ENCODE results near the gene VPS52.

Gene VPS52

GRCh38 chr6:33294086-33294823 is 22.6 kb upstream of the VPS52 start:
- no peak for DNase-seq (ENCODE audit: low spot score)
- H3K4me3 ChIP-seq, result no peak overlapping the region
- no peak overlapping the region for H3K27ac ChIP-seq
- TF ChIP-seq, protein P1, sequence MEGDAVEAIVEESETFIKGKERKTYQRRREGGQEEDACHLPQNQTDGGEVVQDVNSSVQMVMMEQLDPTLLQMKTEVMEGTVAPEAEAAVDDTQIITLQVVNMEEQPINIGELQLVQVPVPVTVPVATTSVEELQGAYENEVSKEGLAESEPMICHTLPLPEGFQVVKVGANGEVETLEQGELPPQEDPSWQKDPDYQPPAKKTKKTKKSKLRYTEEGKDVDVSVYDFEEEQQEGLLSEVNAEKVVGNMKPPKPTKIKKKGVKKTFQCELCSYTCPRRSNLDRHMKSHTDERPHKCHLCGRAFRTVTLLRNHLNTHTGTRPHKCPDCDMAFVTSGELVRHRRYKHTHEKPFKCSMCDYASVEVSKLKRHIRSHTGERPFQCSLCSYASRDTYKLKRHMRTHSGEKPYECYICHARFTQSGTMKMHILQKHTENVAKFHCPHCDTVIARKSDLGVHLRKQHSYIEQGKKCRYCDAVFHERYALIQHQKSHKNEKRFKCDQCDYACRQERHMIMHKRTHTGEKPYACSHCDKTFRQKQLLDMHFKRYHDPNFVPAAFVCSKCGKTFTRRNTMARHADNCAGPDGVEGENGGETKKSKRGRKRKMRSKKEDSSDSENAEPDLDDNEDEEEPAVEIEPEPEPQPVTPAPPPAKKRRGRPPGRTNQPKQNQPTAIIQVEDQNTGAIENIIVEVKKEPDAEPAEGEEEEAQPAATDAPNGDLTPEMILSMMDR (IDR thresholded peaks at IDR 0.05), result no peak

DNA sequence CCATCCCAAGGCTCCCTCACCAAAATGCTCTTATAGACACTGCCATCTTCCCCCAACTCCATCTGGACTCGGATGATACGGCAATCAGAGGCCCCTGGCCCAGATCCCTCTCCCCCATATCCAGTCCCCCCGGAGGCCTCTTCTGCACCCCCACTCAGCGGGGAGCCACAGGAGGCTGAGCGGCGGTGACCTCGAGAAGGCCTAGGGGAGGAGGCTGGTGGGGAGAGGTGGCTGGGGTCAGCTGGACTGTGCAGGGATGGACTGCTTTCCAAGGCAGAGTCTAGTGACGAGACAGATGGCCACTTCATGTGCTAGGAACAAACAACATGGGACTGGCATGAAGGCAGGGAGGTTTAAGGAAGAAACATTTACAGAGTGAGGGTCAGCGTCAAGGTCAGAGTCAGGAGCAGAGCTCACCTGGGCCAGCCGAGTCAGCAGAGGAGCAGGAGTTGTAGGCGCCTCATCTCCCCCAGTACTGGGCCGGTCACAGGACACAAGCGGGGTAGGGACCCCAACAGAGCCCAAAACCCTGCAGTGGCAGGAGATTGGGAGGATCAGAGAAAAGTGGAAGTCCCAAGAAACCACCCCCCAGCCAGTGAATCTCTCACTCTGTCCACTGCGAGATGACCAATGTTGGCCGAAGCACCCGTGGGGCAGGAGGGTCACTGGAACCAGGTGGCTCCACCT is 21.5 kb upstream of the VPS52 start:
- TF ChIP-seq, protein P1 (IDR thresholded peaks at IDR 0.05), result no peak
- Histone ChIP-seq H3K27ac (no peak overlapping the region), H3K4me3 (no peak overlapping the region)
- DNase-seq (ENCODE audit: low spot score), result no peak

DNA sequence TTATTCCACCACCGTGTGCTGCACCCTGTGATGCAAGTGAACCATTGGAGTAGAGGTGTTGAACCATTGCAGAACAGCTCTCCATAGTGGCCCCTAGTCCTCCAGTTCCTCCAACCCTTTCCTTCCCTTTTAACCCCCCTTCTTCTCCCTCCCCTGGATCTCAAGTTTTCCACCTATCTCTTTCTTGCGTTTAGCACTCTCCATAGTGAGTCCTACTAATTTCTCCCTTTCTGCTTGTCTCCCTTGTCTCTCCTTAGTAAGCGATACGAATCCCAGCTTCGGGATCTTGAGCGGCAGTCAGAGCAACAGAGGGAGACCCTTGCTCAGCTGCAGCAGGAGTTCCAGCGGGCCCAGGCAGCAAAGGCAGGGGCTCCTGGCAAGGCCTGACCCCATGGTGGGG is 18.8 kb upstream of the VPS52 start:
- DNase-seq (ENCODE audit: low spot score), result no peak
- Histone ChIP-seq H3K27ac (no peak overlapping the region), H3K4me3 (peak overlapping the region; percentile 76)
- TF ChIP-seq, protein P1 (IDR thresholded peaks at IDR 0.05), result no peak

DNA sequence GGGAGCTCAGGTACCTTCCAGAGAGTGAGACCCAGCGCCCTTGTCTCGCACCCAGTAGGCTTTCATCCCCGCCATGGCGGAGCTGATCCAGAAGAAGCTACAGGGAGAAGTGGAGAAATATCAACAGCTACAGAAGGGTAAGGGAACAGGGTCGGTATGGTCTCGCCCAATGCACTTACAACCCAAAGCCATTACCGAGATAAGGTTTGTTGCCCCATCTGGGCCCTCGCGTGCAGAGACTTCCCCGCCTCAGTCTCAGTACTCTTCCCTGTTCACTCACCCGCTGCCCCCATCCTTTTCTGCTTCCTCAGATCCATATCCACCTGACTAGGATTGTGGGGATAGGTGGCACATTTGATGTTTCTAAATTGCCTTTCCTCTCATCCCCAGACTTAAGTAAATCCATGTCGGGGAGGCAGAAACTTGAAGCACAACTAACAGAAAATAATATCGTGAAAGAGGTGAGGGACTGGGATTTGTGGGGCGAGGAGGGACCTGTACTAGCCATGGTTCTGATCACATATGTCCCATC is 18.2 kb upstream of the VPS52 start:
- TF ChIP-seq, protein P1 (IDR thresholded peaks at IDR 0.05), result no peak
- Histone ChIP-seq H3K4me3 (peak overlapping the region; percentile 76), H3K27ac (peak overlapping the region; percentile 43 to 80)
- no peak for DNase-seq (ENCODE audit: low spot score)

DNA sequence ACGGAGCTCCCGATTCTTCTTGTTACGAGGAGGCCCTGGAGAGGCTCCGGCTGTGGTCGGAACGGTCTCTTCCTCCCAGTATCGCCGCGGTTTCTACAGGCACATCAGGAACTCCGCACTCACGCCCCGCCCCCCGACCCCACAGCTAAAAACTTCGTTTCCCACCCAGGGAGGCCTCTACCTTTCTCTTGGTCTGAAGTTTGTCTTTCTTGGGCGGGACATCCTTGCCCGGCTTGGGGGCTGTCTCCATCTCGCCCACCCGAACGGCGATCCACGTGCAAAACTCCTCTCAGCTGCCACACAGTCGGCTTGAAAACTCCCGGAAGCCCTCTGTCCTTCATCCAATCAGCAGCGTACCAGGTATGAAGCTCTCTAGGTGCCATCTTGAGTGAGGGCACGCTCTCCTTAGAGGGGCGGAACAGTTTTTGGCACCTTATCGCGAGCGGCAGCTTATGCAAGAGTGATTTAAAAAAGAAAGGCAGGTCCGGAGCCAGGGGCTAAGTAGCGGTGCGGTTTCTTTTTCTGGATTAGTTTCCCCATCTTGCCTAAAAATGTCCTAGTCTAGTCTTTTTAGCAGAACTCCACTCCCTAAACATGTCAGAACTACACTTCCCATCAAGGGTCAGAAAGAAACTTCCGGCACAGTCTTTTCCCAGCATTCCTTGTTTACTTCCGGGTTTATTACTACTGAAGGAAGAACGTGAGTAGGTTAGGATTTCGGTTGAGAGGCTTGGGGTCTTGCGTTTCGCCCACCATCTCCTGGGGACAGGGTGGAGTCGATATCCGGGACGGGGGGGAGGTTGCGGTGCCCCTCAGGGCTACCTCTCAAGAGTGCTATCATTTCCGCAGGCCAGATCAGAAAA is 17.5 kb upstream of the VPS52 start, which contains the start of the genes PFDN6 and WDR46:
PFDN6 (plus strand) TSS at position 681 of the 863 bp plus-strand sequence. CDS start 256 bp downstream, outside the sequence.
WDR46 (minus strand) TSS at position 319 of the 863 bp plus-strand sequence; CDS start at position 250, 69 bp downstream.
- Histone ChIP-seq H3K27ac (peak within 1 kb of the TSS; percentile 43 to 80), H3K4me3 (peak within 1 kb of the TSS; percentile 76)
- peak; percentile 91 for DNase-seq (ENCODE audit: low spot score)
- TF ChIP-seq, protein P1 (IDR thresholded peaks at IDR 0.05), result no peak

- H3K27ac ChIP-seq, result peak overlapping the region; percentile 43 to 80
- no peak for DNase-seq (ENCODE audit: low spot score)
- peak overlapping the region; percentile 76 for H3K4me3 ChIP-seq
- TF ChIP-seq, protein P1 (IDR thresholded peaks at IDR 0.05), result no peak
Measured at GRCh38 chr6:33288141-33288920, 16.7 kb upstream of the VPS52 start.

All from coronary artery (tissue), 2 donors.